HepG2 (cell line): ENCODE data around the gene EFNA2. TPM values are rescaled to one million over a fixed set of nuclear protein-coding genes. Genes with fewer than 3 reads are reported as not detected.

Experiments
- ARID2 ChIP-seq: sonication (generic); formaldehyde crosslinking; IDR thresholded peaks from 2 replicates; pipeline ENCODE4 v1.8.1; 2022; ENCODE audit warnings: mild to moderate bottlenecking, missing genetic modification reagents, borderline replicate concordance
- BRF2 ChIP-seq: sonication (generic); formaldehyde crosslinking; IDR thresholded peaks from 2 replicates; pipeline ENCODE4 v1.8.1; 2022; ENCODE audit warnings: mild to moderate bottlenecking, missing genetic modification reagents
- CEBPG ChIP-seq: IDR thresholded peaks from 2 replicates; pipeline ENCODE4 v1.6.1; 2016
- GATA4 ChIP-seq: sonication (generic); IDR thresholded peaks from 2 replicates; pipeline ENCODE4 v1.6.1; 2016; ENCODE audit warnings: antibody characterized with exemption, low read depth, borderline replicate concordance
- HIVEP1 ChIP-seq: sonication (generic); formaldehyde crosslinking; IDR thresholded peaks from 2 replicates; pipeline ENCODE4 v1.4.0; 2020; ENCODE audit warnings: mild to moderate bottlenecking, missing genetic modification reagents
- HNRNPUL1 ChIP-seq: fragments of 200-400 bp; formaldehyde crosslinking; IDR thresholded peaks from 2 replicates; pipeline ENCODE4 v1.6.1; 2017; ENCODE audit warnings: low read depth, mild to moderate bottlenecking, low read length, moderate library complexity
- KDM2A ChIP-seq: sonication (generic); formaldehyde crosslinking; IDR thresholded peaks from 2 replicates; pipeline ENCODE4 v1.4.0; 2020; ENCODE audit warnings: low read depth, missing genetic modification reagents, borderline replicate concordance
- MAFF ChIP-seq: IDR thresholded peaks from 2 replicates; pipeline ENCODE4 v1.6.1; 2011; ENCODE audit warnings: low read depth, low read length, improper control_type of control experiment
- MXI1 ChIP-seq: IDR thresholded peaks from 3 replicates; pipeline ENCODE4 v1.6.1; 2012; ENCODE audit warnings: low read depth, low read length, inconsistent platforms, borderline replicate concordance
- NBN ChIP-seq: fragments of 450-650 bp; conservative IDR thresholded peaks from 2 replicates; pipeline ENCODE4 v1.6.1; 2017
- PAX8 ChIP-seq: sonication (generic); formaldehyde crosslinking; IDR thresholded peaks from 2 replicates; pipeline ENCODE4 v1.8.0; 2022; ENCODE audit warnings: mild to moderate bottlenecking, missing genetic modification reagents, borderline replicate concordance
- PHF20 ChIP-seq: sonication (generic); formaldehyde crosslinking; IDR thresholded peaks from 2 replicates; pipeline ENCODE4 v1.5.0; 2020; ENCODE audit warnings: mild to moderate bottlenecking, missing genetic modification reagents
- RFXAP ChIP-seq: sonication (generic); formaldehyde crosslinking; IDR thresholded peaks from 2 replicates; pipeline ENCODE4 v1.4.0; 2020; ENCODE audit warnings: missing genetic modification reagents, borderline replicate concordance
- SMAD3 ChIP-seq: sonication (generic); formaldehyde crosslinking; IDR thresholded peaks from 2 replicates; pipeline ENCODE4 v1.4.0; 2020; ENCODE audit warnings: missing genetic modification reagents
- SUZ12 ChIP-seq: fragments of 150-350 bp; IDR thresholded peaks from 2 replicates; pipeline ENCODE4 v1.6.1; 2014; ENCODE audit warnings: low read depth, low read length
- TEF ChIP-seq: sonication (generic); formaldehyde crosslinking; IDR thresholded peaks from 2 replicates; pipeline ENCODE4 v1.5.0; 2020; ENCODE audit warnings: missing genetic modification reagents
- TERF1 ChIP-seq: sonication (generic); formaldehyde crosslinking; IDR thresholded peaks from 2 replicates; pipeline ENCODE4 v1.8.0; 2022; ENCODE audit warnings: mild to moderate bottlenecking, missing genetic modification reagents, moderate library complexity
- THRA ChIP-seq: sonication (generic); formaldehyde crosslinking; IDR thresholded peaks from 2 replicates; pipeline ENCODE4 v1.4.0; 2020; ENCODE audit warnings: missing genetic modification reagents, borderline replicate concordance
- ZFP82 ChIP-seq: sonication (generic); formaldehyde crosslinking; IDR thresholded peaks from 2 replicates; pipeline ENCODE4 v1.5.1; 2020; ENCODE audit warnings: mild to moderate bottlenecking, missing genetic modification reagents, borderline replicate concordance
- ZNF512 ChIP-seq: sonication (generic); formaldehyde crosslinking; IDR thresholded peaks from 2 replicates; pipeline ENCODE4 v1.4.0; 2020; ENCODE audit warnings: mild to moderate bottlenecking, missing genetic modification reagents
- ZXDC ChIP-seq: sonication (generic); formaldehyde crosslinking; IDR thresholded peaks from 2 replicates; pipeline ENCODE4 v1.5.0; 2020; ENCODE audit warnings: mild to moderate bottlenecking, missing genetic modification reagents
- polyA plus RNA-seq, 8 experiments: library from polyadenylated mRNA; depleted of rRNA in 3 of 8; stranded (reverse) in 7 of 8; unstranded in 1 of 8; fragments of >200 nt; fragmentation: Illumina TruSeq in 4 of 8; extraction: Trizol in 4 of 8; gene quantifications; 2 replicates each; pipeline versions ENCODE4 v1.2.1 to v1.2.3, GENCODE V29; 2011 to 2016; ENCODE audit warnings: low read depth in 4 of 8, missing spikeins in 1 of 8, mixed read lengths in 1 of 8; ENCODE audit not compliant: insufficient read depth in 1 of 8
- total RNA-seq, 5 experiments: library from RNA; depleted of rRNA; stranded (reverse); fragments of >200 nt; fragmentation: Illumina TruSeq; extraction: Trizol; gene quantifications; 2 replicates each; pipeline ENCODE4 v1.2.3, GENCODE V29; 2016; ENCODE audit warnings: low read depth in 1 of 5

The EFNA2 gene
- total and polyA plus RNA-seq, 2 of the 13 experiments (the other 11 are each of a cell fraction or from before 2014, with no cell fraction given) = 6.0 to 9.9 TPM

- TF ChIP-seq ZNF512 (CRISPR knock-in tag) (no peak), THRA (CRISPR knock-in tag) (peak; percentile 93), SMAD3 (no peak; the same call in 1 of the 2 replicates), ZXDC (no peak), MXI1 (peak; percentile 47; the same call in 1 of the 3 replicates), ZFP82 (no peak), CEBPG (CRISPR knock-in tag) (no peak), PAX8 (CRISPR knock-in tag) (no peak), BRF2 (CRISPR knock-in tag) (no peak), HIVEP1 (CRISPR knock-in tag) (peak; percentile 91), KDM2A (CRISPR knock-in tag) (no peak; the same call in 1 of the 2 replicates), RFXAP (CRISPR knock-in tag) (no peak), NBN (no peak), GATA4 (peak; percentile 18; the same call in 1 of the 2 replicates), TERF1 (CRISPR knock-in tag) (no peak), TEF (CRISPR knock-in tag) (no peak), MAFF (no peak), PHF20 (CRISPR knock-in tag) (no peak), HNRNPUL1 (no peak), SUZ12 (no peak), ARID2 (CRISPR knock-in tag) (no peak)
These were observed 32.1 kb upstream of the EFNA2 start (continued) for GRCh38 chr19:1253514-1254080.
